ENCODE results near the gene SNX19.

Gene SNX19

GRCh38 chr11:130831976-130832375, 84.3 kb downstream of the SNX19 start:
- no peaks in the 10 kb centered on the region for H3K9me3 ChIP-seq (ENCODE audit: control insufficient read depth in 2 of 2, low read length in 2 of 2)
- no peak overlapping the region for H3K9ac ChIP-seq (ENCODE audit: low read depth in 1 of 2, low read length in 2 of 2)
- H3K4me3 ChIP-seq (ENCODE audit: low read length in 2 of 2) = no peak overlapping the region
- no peaks in the 10 kb centered on the region for H3K36me3 ChIP-seq (ENCODE audit: control insufficient read depth in 2 of 2, insufficient read depth in 2 of 2, low read length in 2 of 2)
- peaks cover 0 to 7% of the 10 kb centered on the region in 2 donors for H3K4me1 ChIP-seq (ENCODE audit: control insufficient read depth in 2 of 2, insufficient read depth in 2 of 2, low read length in 2 of 2)
- H3K27ac ChIP-seq (ENCODE audit: low read depth in 2 of 2, low read length in 2 of 2) = no peak overlapping the region
- H3K27me3 ChIP-seq (ENCODE audit: control insufficient read depth in 2 of 2, insufficient read depth in 2 of 2, low read length in 2 of 2) = no peaks in the 10 kb centered on the region

GRCh38 chr11:130831506-130831905, 84.8 kb downstream of the SNX19 start:
- H3K4me1 ChIP-seq (ENCODE audit: control insufficient read depth in 2 of 2, insufficient read depth in 2 of 2, low read length in 2 of 2) = peaks cover 0 to 7% of the 10 kb centered on the region in 2 donors
- H3K9me3 ChIP-seq (ENCODE audit: control insufficient read depth in 2 of 2, low read length in 2 of 2) = no peaks in the 10 kb centered on the region
- H3K9ac ChIP-seq (ENCODE audit: low read depth in 1 of 2, low read length in 2 of 2) = no peak overlapping the region
- no peak overlapping the region for H3K4me3 ChIP-seq (ENCODE audit: low read length in 2 of 2)
- H3K27ac ChIP-seq (ENCODE audit: low read depth in 2 of 2, low read length in 2 of 2) = no peak overlapping the region
- H3K27me3 ChIP-seq (ENCODE audit: control insufficient read depth in 2 of 2, insufficient read depth in 2 of 2, low read length in 2 of 2) = no peaks in the 10 kb centered on the region
- no peaks in the 10 kb centered on the region for H3K36me3 ChIP-seq (ENCODE audit: control insufficient read depth in 2 of 2, insufficient read depth in 2 of 2, low read length in 2 of 2)

DNA sequence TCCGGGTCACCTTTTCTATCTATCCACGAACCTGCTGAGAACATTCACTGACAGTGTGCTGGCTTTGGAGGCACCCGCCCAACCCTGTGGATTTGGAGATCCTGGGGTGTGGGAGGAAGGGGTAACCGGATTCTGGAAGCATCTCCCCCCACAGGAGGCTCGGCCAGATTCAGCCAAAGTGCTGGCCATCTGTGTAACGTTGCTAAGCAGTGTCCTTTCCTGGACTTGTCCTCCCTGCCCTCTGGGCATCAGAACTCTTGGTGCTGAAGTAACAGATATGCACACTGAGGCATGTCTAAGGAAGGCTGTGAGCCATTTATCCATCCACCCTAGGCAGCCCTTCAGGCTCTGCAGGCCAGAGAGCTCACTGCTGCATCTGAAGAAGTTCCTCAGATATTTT, 85.7 kb downstream of the SNX19 start:
- Histone ChIP-seq H3K4me3 (ENCODE audit: low read length in 2 of 2) (no peak overlapping the region), H3K27me3 (ENCODE audit: control insufficient read depth in 2 of 2, insufficient read depth in 2 of 2, low read length in 2 of 2) (no peaks in the 10 kb centered on the region), H3K9ac (ENCODE audit: low read depth in 1 of 2, low read length in 2 of 2) (no peak overlapping the region), H3K4me1 (ENCODE audit: control insufficient read depth in 2 of 2, insufficient read depth in 2 of 2, low read length in 2 of 2) (peaks cover 0 to 7% of the 10 kb centered on the region in 2 donors), H3K9me3 (ENCODE audit: control insufficient read depth in 2 of 2, low read length in 2 of 2) (no peaks in the 10 kb centered on the region), H3K27ac (ENCODE audit: low read depth in 2 of 2, low read length in 2 of 2) (no peak overlapping the region), H3K36me3 (ENCODE audit: control insufficient read depth in 2 of 2, insufficient read depth in 2 of 2, low read length in 2 of 2) (no peaks in the 10 kb centered on the region)

- Histone ChIP-seq H3K4me1 (ENCODE audit: control insufficient read depth in 2 of 2, insufficient read depth in 2 of 2, low read length in 2 of 2) (peaks cover 0 to 7% of the 10 kb centered on the region in 2 donors), H3K4me3 (ENCODE audit: low read length in 2 of 2) (no peak overlapping the region), H3K36me3 (ENCODE audit: control insufficient read depth in 2 of 2, insufficient read depth in 2 of 2, low read length in 2 of 2) (no peaks in the 10 kb centered on the region), H3K27ac (ENCODE audit: low read depth in 2 of 2, low read length in 2 of 2) (no peak overlapping the region), H3K27me3 (ENCODE audit: control insufficient read depth in 2 of 2, insufficient read depth in 2 of 2, low read length in 2 of 2) (no peaks in the 10 kb centered on the region), H3K9me3 (ENCODE audit: control insufficient read depth in 2 of 2, low read length in 2 of 2) (no peaks in the 10 kb centered on the region), H3K9ac (ENCODE audit: low read depth in 1 of 2, low read length in 2 of 2) (no peak overlapping the region)
These were observed 86.3 kb downstream of the SNX19 start for GRCh38 chr11:130829920-130830511.

DNA sequence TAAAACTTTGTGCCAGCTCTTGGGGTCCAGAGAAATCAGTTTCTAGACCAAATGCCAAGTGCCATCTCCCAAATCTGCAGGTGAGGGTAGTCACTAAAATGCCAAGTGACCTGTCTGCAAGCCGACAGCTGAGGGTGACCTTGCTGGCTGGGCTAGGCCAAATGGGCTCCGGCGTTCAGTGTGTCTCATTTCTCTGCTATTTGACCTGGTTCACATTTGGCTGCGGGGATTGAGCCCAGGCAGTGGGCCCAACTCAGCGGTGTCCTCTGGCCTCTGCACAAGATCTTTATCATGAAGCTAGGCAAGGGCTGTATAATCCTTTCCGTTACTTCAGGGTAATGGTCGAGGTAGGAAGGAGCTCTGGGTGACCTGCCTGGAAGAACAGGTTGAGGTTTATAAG, 87.5 kb downstream of the SNX19 start:
- Histone ChIP-seq H3K27me3 (ENCODE audit: control insufficient read depth in 2 of 2, insufficient read depth in 2 of 2, low read length in 2 of 2) (no peaks in the 10 kb centered on the region), H3K27ac (ENCODE audit: low read depth in 2 of 2, low read length in 2 of 2) (no peak overlapping the region), H3K9me3 (ENCODE audit: control insufficient read depth in 2 of 2, low read length in 2 of 2) (no peaks in the 10 kb centered on the region), H3K4me1 (ENCODE audit: control insufficient read depth in 2 of 2, insufficient read depth in 2 of 2, low read length in 2 of 2) (peaks cover 0 to 7% of the 10 kb centered on the region in 2 donors), H3K36me3 (ENCODE audit: control insufficient read depth in 2 of 2, insufficient read depth in 2 of 2, low read length in 2 of 2) (no peaks in the 10 kb centered on the region), H3K4me3 (ENCODE audit: low read length in 2 of 2) (no peak overlapping the region), H3K9ac (ENCODE audit: low read depth in 1 of 2, low read length in 2 of 2) (no peak overlapping the region)

GRCh38 chr11:130827451-130828377, 88.6 kb downstream of the SNX19 start:
- no peak overlapping the region for H3K27ac ChIP-seq (ENCODE audit: low read depth in 2 of 2, low read length in 2 of 2)
- H3K36me3 ChIP-seq (ENCODE audit: control insufficient read depth in 2 of 2, insufficient read depth in 2 of 2, low read length in 2 of 2) = no peaks in the 10 kb centered on the region
- peaks cover 0 to 7% of the 10 kb centered on the region in 2 donors for H3K4me1 ChIP-seq (ENCODE audit: control insufficient read depth in 2 of 2, insufficient read depth in 2 of 2, low read length in 2 of 2)
- no peaks in the 10 kb centered on the region for H3K9me3 ChIP-seq (ENCODE audit: control insufficient read depth in 2 of 2, low read length in 2 of 2)
- H3K4me3 ChIP-seq (ENCODE audit: low read length in 2 of 2) = no peak overlapping the region
- no peak overlapping the region for H3K9ac ChIP-seq (ENCODE audit: low read depth in 1 of 2, low read length in 2 of 2)
- H3K27me3 ChIP-seq (ENCODE audit: control insufficient read depth in 2 of 2, insufficient read depth in 2 of 2, low read length in 2 of 2) = no peaks in the 10 kb centered on the region

DNA sequence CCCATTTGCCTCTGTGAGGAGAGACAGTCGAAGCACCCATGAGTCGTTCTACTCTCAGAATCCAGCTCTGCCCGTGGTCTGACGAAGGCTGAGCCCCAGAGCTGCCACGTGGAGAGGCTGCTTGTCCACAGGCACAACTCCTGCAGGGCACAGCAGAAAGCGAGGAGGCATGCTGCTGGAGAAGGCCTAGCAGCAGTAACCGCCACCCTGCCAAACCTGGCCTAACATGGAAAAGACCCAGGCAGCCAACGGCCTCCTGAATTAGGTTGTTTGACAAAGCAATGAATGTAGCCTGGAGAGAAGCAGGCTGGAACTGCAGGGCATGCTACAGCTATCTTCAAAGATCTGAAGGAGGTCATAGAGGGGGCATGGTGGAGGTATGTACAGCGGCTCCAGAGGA, 89.7 kb downstream of the SNX19 start:
- Histone ChIP-seq H3K27me3 (ENCODE audit: control insufficient read depth in 2 of 2, insufficient read depth in 2 of 2, low read length in 2 of 2) (no peaks in the 10 kb centered on the region), H3K36me3 (ENCODE audit: control insufficient read depth in 2 of 2, insufficient read depth in 2 of 2, low read length in 2 of 2) (no peaks in the 10 kb centered on the region), H3K4me1 (ENCODE audit: control insufficient read depth in 2 of 2, insufficient read depth in 2 of 2, low read length in 2 of 2) (peaks cover 0 to 7% of the 10 kb centered on the region in 2 donors), H3K9me3 (ENCODE audit: control insufficient read depth in 2 of 2, low read length in 2 of 2) (no peaks in the 10 kb centered on the region), H3K9ac (ENCODE audit: low read depth in 1 of 2, low read length in 2 of 2) (no peak overlapping the region), H3K27ac (ENCODE audit: low read depth in 2 of 2, low read length in 2 of 2) (no peak overlapping the region), H3K4me3 (ENCODE audit: low read length in 2 of 2) (no peak overlapping the region)

GRCh38 chr11:130825983-130826382, 90.3 kb downstream of the SNX19 start:
- no peak overlapping the region for H3K27ac ChIP-seq (ENCODE audit: low read depth in 2 of 2, low read length in 2 of 2)
- no peaks in the 10 kb centered on the region for H3K9me3 ChIP-seq (ENCODE audit: control insufficient read depth in 2 of 2, low read length in 2 of 2)
- peaks cover 0 to 7% of the 10 kb centered on the region in 2 donors for H3K4me1 ChIP-seq (ENCODE audit: control insufficient read depth in 2 of 2, insufficient read depth in 2 of 2, low read length in 2 of 2)
- H3K9ac ChIP-seq (ENCODE audit: low read depth in 1 of 2, low read length in 2 of 2) = no peak overlapping the region
- H3K4me3 ChIP-seq (ENCODE audit: low read length in 2 of 2) = no peak overlapping the region
- no peaks in the 10 kb centered on the region for H3K27me3 ChIP-seq (ENCODE audit: control insufficient read depth in 2 of 2, insufficient read depth in 2 of 2, low read length in 2 of 2)
- H3K36me3 ChIP-seq (ENCODE audit: control insufficient read depth in 2 of 2, insufficient read depth in 2 of 2, low read length in 2 of 2) = no peaks in the 10 kb centered on the region

DNA sequence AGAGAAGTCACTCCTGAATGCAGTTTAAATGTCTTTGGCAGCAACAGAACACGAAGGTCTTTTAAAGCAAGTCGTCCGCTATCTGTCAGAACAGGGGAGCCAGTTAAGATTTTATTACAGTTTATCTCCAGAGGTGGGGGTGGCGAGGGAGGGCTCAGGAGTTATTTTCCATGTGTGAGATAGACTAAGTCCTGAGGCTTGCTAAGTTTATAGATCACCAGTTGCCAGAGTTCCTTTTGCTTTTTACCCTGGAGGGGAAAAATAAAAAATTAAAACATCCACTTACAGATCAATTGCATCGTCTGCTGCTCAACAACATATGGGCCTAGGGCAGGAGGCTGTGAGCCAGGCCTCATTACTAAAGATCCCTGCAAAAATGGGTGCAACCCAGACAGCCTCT, 90.7 kb downstream of the SNX19 start:
- no peak overlapping the region for H3K27ac ChIP-seq (ENCODE audit: low read depth in 2 of 2, low read length in 2 of 2)
- H3K4me1 ChIP-seq (ENCODE audit: control insufficient read depth in 2 of 2, insufficient read depth in 2 of 2, low read length in 2 of 2) = peaks cover 0 to 5% of the 10 kb centered on the region in 2 donors
- no peak overlapping the region for H3K4me3 ChIP-seq (ENCODE audit: low read length in 2 of 2)

More for the DNA sequence above, 90.7 kb downstream of the SNX19 start:
- no peaks in the 10 kb centered on the region for H3K27me3 ChIP-seq (ENCODE audit: control insufficient read depth in 2 of 2, insufficient read depth in 2 of 2, low read length in 2 of 2)
- no peak overlapping the region for H3K9ac ChIP-seq (ENCODE audit: low read depth in 1 of 2, low read length in 2 of 2)
- no peaks in the 10 kb centered on the region for H3K9me3 ChIP-seq (ENCODE audit: control insufficient read depth in 2 of 2, low read length in 2 of 2)
- H3K36me3 ChIP-seq (ENCODE audit: control insufficient read depth in 2 of 2, insufficient read depth in 2 of 2, low read length in 2 of 2) = no peaks in the 10 kb centered on the region
